Muscle layer of colon (tissue), 2 donors: ENCODE results near the gene AOX1.
"Not testable (repeated sequence)": the region's sequence is repeated elsewhere in the genome, so short reads cannot be mapped to it uniquely, and the experiment has no call there.

Source experiments
- H3K27ac ChIP-seq: one replicate; pipeline ENCODE4 v1.7.0; 2013; ENCODE audit warnings: low read depth, mild to moderate bottlenecking, low read length, moderate library complexity
- H3K27me3 ChIP-seq, 2 donors: one replicate each; pipeline ENCODE4 v1.7.0; 2013; ENCODE audit warnings: low read length in 2 of 2, mild to moderate bottlenecking in 2 of 2; ENCODE audit not compliant: insufficient read depth in 2 of 2, control insufficient read depth in 1 of 2
- H3K36me3 ChIP-seq: one replicate; pipeline ENCODE4 v1.7.0; 2013; ENCODE audit warnings: mild to moderate bottlenecking, low read length; ENCODE audit not compliant: insufficient read depth
- H3K4me1 ChIP-seq: one replicate; pipeline ENCODE4 v1.7.0; 2013; ENCODE audit warnings: mild to moderate bottlenecking, low read length; ENCODE audit not compliant: insufficient read depth
- H3K4me3 ChIP-seq, 2 donors: one replicate each; pipeline ENCODE4 v1.7.0; 2013; ENCODE audit warnings: low read length in 2 of 2, low read depth in 1 of 2, mild to moderate bottlenecking in 1 of 2, moderate library complexity in 1 of 2
- H3K9ac ChIP-seq: one replicate; pipeline ENCODE4 v1.7.0; 2013; ENCODE audit warnings: low read length
- H3K9me3 ChIP-seq: one replicate; pipeline ENCODE4 v1.7.0; 2013; ENCODE audit warnings: mild to moderate bottlenecking, low read length
- donor health status: abdominal sarcoma.
- donor health status: Adenocarcinoma of cecum.

The AOX1 gene

GRCh38 chr2:200618590-200619021 lies 32.8 kb downstream of the AOX1 start:
- Histone ChIP-seq H3K27me3 (no peaks in the 10 kb centered on the region), H3K9ac (no peak overlapping the region), H3K4me3 (no peak overlapping the region), H3K4me1 (no peaks in the 10 kb centered on the region), H3K36me3 (no peaks in the 10 kb centered on the region), H3K27ac (no peak overlapping the region), H3K9me3 (no peaks in the 10 kb centered on the region)

- Histone ChIP-seq H3K4me3 (no peak overlapping the region), H3K9me3 (no peaks in the 10 kb centered on the region), H3K4me1 (no peaks in the 10 kb centered on the region), H3K9ac (no peak overlapping the region), H3K27me3 (no peaks in the 10 kb centered on the region), H3K36me3 (no peaks in the 10 kb centered on the region), H3K27ac (no peak overlapping the region)
These were observed 33.5 kb downstream of the AOX1 start for GRCh38 chr2:200619279-200619678.

DNA sequence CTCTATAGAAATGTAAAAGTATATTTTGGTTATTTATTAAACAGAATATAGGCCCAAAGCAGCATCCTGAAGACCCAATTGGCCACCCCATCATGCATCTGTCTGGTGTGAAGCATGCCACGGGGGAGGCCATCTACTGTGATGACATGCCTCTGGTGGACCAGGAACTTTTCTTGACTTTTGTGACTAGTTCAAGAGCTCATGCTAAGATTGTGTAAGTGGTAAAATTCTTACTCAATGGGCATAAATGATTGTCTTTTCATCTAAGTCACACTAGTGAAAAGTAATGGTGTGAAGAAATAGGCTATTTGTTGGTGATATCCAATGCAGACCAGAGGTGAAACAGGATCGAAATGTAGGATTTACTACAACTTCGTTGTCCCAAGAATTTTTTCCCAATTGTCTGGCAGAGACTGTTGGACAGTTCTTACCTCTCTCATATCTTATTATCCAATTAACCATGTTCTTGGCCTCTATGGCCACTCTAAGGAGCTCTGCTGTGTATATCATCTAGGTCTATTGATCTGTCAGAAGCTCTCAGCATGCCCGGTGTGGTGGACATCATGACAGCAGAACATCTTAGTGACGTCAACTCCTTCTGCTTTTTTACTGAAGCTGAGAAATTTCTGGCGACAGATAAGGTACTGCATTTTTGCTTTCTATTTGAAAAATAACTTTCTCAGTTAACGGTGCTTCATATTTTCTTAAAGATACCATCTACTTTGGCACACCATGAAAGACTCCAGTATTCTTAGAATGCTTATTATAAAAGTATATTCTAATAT lies 35.0 kb downstream of the AOX1 start:
- Histone ChIP-seq H3K9ac (no peak overlapping the region), H3K4me3 (no peak overlapping the region), H3K4me1 (no peaks in the 10 kb centered on the region), H3K9me3 (no peaks in the 10 kb centered on the region), H3K27ac (no peak overlapping the region), H3K36me3 (no peaks in the 10 kb centered on the region), H3K27me3 (no peaks in the 10 kb centered on the region)

DNA sequence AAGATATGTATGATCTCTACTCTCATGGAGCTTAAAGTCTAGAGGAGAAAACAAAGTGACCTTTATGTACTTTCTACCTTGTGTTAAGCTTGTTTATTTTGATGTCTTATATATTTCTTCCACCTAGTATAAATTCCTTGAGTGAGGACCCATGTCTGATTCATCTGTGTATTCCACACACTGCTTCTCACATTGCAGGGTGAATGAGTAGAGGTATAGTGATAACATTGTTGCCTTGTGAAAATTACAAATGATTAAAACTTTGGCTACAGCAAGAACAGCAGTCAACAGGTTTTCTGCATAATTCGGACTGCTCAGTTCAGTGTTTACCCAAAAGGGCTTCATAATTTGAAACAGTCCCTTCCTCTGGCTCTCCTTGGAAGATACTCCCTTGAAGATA lies 36.3 kb downstream of the AOX1 start:
- Histone ChIP-seq H3K27ac (no peak overlapping the region), H3K4me3 (no peak overlapping the region), H3K36me3 (no peaks in the 10 kb centered on the region)

GRCh38 chr2:200624026-200624425 lies 38.2 kb downstream of the AOX1 start:
- H3K9ac ChIP-seq: no peak overlapping the region
- H3K4me3 ChIP-seq: no peak overlapping the region
- H3K9me3 ChIP-seq: no peaks in the 10 kb centered on the region
- H3K27ac ChIP-seq: no peak overlapping the region
- no peaks in the 10 kb centered on the region for H3K27me3 ChIP-seq
- no peaks in the 10 kb centered on the region for H3K4me1 ChIP-seq
- no peaks in the 10 kb centered on the region for H3K36me3 ChIP-seq

More for the DNA sequence above, 36.3 kb downstream of the AOX1 start:
- Histone ChIP-seq H3K27me3 (no peaks in the 10 kb centered on the region), H3K9ac (no peak overlapping the region), H3K9me3 (no peaks in the 10 kb centered on the region), H3K4me1 (no peaks in the 10 kb centered on the region)

GRCh38 chr2:200624658-200625057 lies 38.8 kb downstream of the AOX1 start:
- H3K4me1 ChIP-seq: no peaks in the 10 kb centered on the region
- H3K9me3 ChIP-seq: no peaks in the 10 kb centered on the region
- H3K4me3 ChIP-seq: no peak overlapping the region
- H3K27me3 ChIP-seq: no peaks in the 10 kb centered on the region
- no peaks in the 10 kb centered on the region for H3K36me3 ChIP-seq
- H3K9ac ChIP-seq: no peak overlapping the region
- no peak overlapping the region for H3K27ac ChIP-seq

- H3K4me1 ChIP-seq: no peaks in the 10 kb centered on the region
- H3K36me3 ChIP-seq: no peaks in the 10 kb centered on the region
- no peak overlapping the region for H3K9ac ChIP-seq
- H3K27me3 ChIP-seq: no peaks in the 10 kb centered on the region
- H3K4me3 ChIP-seq: no peak overlapping the region
- H3K9me3 ChIP-seq: no peaks in the 10 kb centered on the region
- H3K27ac ChIP-seq: no peak overlapping the region
These were observed 39.5 kb downstream of the AOX1 start for GRCh38 chr2:200625282-200625681.

DNA sequence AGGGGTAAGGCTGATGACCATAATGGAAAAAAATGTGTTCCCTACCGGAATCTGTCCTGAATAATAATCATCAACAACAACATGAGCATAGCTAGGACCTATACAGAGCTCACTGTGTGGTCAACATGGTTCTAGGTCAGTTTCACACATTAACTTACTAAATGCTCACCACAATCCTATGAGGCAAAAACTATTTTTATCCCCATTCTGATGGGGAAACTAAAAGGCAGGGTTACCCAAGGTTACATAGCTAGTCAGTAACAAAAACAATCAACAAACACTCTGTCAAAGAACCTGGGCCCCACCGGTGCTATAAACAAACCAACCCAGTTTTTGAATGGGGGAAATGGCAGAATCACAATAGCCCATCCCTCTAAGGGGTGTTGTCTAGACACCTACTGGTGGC lies 40.1 kb downstream of the AOX1 start:
- no peaks in the 10 kb centered on the region for H3K9me3 ChIP-seq
- no peaks in the 10 kb centered on the region for H3K4me1 ChIP-seq
- no peak overlapping the region for H3K27ac ChIP-seq
- H3K4me3 ChIP-seq: no peak overlapping the region
- no peaks in the 10 kb centered on the region for H3K36me3 ChIP-seq
- H3K27me3 ChIP-seq: no peaks in the 10 kb centered on the region
- H3K9ac ChIP-seq: no peak overlapping the region

- H3K4me1 ChIP-seq: no peaks in the 10 kb centered on the region
- no peak overlapping the region for H3K4me3 ChIP-seq
- no peaks in the 10 kb centered on the region for H3K9me3 ChIP-seq
- no peak overlapping the region for H3K27ac ChIP-seq
- H3K27me3 ChIP-seq: no peaks in the 10 kb centered on the region
- no peak overlapping the region for H3K9ac ChIP-seq
- no peaks in the 10 kb centered on the region for H3K36me3 ChIP-seq
These were observed 41.4 kb downstream of the AOX1 start for GRCh38 chr2:200627110-200627770.

DNA sequence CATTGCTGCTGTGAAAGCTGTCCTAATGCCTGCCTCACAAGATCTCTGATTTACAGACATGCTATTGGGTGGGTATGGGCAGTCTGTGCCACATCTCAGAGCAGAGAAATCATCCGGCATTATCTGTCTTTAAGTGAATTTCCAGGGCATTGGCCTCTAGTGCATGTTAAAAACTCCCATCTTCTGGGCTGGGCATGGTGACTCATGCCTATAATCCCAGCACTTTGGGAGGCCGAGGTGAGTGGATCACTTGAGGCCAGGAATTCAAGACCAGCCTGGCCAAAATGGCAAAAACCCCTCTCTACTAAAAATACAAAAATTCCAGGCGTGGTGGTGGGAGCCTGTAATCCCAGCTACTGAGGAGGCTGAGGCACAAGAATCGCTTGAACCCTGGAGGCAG lies 42.6 kb downstream of the AOX1 start:
- H3K27me3 ChIP-seq, H3K27ac ChIP-seq, H3K9ac ChIP-seq, H3K4me3 ChIP-seq, H3K36me3 ChIP-seq, H3K9me3 ChIP-seq, H3K4me1 ChIP-seq: not testable (repeated sequence)

DNA sequence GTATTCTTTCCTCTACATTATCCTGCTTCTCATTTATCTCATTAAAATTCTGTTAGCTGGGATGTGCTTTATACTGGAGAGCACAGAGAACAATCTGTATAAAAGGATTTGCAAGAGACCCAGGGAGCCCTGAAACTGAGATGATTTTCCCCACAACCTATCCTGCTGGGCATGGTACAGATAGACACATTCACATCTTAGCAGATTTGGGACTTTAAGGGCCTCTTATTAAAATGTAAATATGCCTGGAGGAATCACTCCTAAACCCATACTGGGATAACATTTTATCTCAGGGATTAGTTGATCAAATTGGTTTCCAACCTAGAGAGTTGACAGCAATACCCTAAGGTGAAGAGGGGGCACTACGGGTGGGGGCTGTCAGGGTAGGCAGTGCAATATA lies 45.5 kb downstream of the AOX1 start:
- Histone ChIP-seq H3K4me3 (no peak overlapping the region), H3K9ac (no peak overlapping the region), H3K4me1 (no peaks in the 10 kb centered on the region), H3K27ac (no peak overlapping the region), H3K36me3 (no peaks in the 10 kb centered on the region), H3K9me3 (no peaks in the 10 kb centered on the region), H3K27me3 (no peaks in the 10 kb centered on the region)
